Nephron (organoid): Measurements from ENCODE around the gene PHACTR1.

Source experiments
- H3K27ac Mint-ChIP-seq, 3 experiments: 2 replicates each; pipeline ENCODE4 v1.8.0; 2020; ENCODE audit warnings: mixed read lengths in 3 of 3, mild to moderate bottlenecking in 2 of 3, moderate library complexity in 1 of 3
- H3K27me3 Mint-ChIP-seq: 2 replicates; pipeline ENCODE4 v1.8.0; 2021; ENCODE audit warnings: low read depth, mild to moderate bottlenecking, moderate library complexity, mixed read lengths
- H3K36me3 Mint-ChIP-seq: 2 replicates; pipeline ENCODE4 v1.8.0; 2020; ENCODE audit warnings: low read depth, mixed read lengths
- H3K4me1 Mint-ChIP-seq: 2 replicates; pipeline ENCODE4 v1.8.0; 2020; ENCODE audit warnings: mixed read lengths
- H3K4me3 Mint-ChIP-seq, 3 experiments: 2 replicates each; pipeline ENCODE4 v1.8.0; 2020; ENCODE audit warnings: mild to moderate bottlenecking in 3 of 3, mixed read lengths in 3 of 3, moderate library complexity in 2 of 3
- H3K9me3 Mint-ChIP-seq: 2 replicates; pipeline ENCODE4 v1.8.0; 2020; ENCODE audit warnings: mixed read lengths
- CTCF ChIP-seq, 3 experiments: fragments of 200-600 bp; sonication (generic); IDR thresholded peaks; one replicate each; pipeline ENCODE4 v1.5.0; 2021; ENCODE audit warnings: antibody characterized with exemption in 3 of 3; ENCODE audit not compliant: unreplicated experiment in 3 of 3

Gene PHACTR1

DNA sequence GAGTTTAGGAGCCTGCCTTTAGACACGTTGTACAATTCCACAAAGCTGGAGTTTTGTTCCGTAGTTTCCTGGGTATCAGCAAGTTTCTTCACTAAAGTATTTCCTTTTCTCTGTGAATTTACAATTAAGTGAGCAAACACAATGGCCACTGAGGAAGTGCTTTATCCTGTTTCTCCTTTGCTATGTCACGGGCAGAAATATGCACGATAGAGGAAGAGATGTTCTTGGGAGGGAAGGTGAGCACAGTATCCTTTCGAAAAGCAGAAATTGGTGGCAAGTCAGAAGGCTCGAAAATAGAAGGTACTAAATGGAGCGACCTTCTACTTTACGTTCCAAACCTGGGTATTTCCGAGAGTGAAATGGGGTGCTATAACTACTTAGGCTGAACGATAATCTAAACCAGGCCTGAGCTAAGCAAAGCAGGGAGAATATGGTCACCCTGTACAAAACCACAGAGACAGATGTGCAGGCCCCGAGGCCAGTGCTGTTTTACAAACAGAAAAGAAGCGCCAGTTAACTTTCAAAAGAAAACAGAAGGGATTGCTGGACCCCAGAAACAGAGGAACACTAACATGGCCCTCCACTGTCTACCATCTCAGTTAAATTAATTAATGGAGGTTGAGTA, 352.1 kb downstream of the PHACTR1 start:
- H3K27ac Mint-ChIP-seq, result no peak overlapping the region
- TF ChIP-seq CTCF (IDR thresholded peaks at IDR 0.05; ENCODE audit: unreplicated experiment in 3 of 3), result no peak
- no peak overlapping the region for H3K4me3 Mint-ChIP-seq
- no peaks in the 10 kb centered on the region for H3K4me1 Mint-ChIP-seq
- H3K36me3 Mint-ChIP-seq, result no peaks in the 10 kb centered on the region
- no peaks in the 10 kb centered on the region for H3K9me3 Mint-ChIP-seq
- no peaks in the 10 kb centered on the region for H3K27me3 Mint-ChIP-seq

GRCh38 chr6:13071550-13072345, 355.2 kb downstream of the PHACTR1 start:
- no peaks in the 10 kb centered on the region for H3K36me3 Mint-ChIP-seq
- H3K27me3 Mint-ChIP-seq, result peaks cover 4% of the 10 kb centered on the region
- no peak for TF ChIP-seq CTCF (IDR thresholded peaks at IDR 0.05; ENCODE audit: unreplicated experiment in 3 of 3)
- H3K9me3 Mint-ChIP-seq, result no peaks in the 10 kb centered on the region
- no peak overlapping the region for H3K4me3 Mint-ChIP-seq
- H3K27ac Mint-ChIP-seq, result no peak overlapping the region
- peaks cover 6% of the 10 kb centered on the region for H3K4me1 Mint-ChIP-seq

DNA sequence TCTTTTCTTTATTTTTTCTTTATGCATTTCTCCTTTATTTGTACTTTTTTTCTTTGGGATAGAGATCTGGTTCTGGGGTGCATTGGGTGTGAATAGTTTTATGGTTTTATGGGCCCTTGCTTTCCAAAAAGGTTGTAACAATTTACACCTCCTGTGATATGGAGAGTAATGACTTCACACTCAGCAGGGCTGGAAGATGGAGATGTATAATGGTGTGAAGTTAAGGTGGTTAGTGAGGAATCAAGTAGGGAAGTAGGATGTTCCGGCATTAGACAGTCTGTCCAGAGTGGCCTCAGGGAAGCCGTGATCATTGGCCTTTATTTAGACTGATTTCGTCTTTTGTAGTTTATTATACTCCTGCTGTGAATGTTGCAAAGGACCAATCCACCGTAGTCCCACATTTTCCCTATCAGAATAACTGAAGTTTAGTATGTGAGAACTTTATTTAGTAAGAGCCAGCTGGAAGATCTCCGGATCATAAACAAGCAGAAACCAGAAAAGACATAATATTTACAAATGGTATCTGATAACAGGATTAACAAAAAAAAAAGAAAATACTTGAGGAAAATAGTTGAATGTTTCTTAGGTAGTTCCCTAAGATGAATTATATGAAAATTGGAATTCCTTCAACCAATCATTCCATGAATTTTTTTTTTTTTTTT, 356.2 kb downstream of the PHACTR1 start:
- Mint-ChIP-seq H3K4me3 (no peak overlapping the region), H3K27ac (no peak overlapping the region), H3K9me3 (no peaks in the 10 kb centered on the region), H3K36me3 (no peaks in the 10 kb centered on the region), H3K4me1 (peaks cover 6% of the 10 kb centered on the region), H3K27me3 (peaks cover 4% of the 10 kb centered on the region)
- no peak for TF ChIP-seq CTCF (IDR thresholded peaks at IDR 0.05; ENCODE audit: unreplicated experiment in 3 of 3)

DNA sequence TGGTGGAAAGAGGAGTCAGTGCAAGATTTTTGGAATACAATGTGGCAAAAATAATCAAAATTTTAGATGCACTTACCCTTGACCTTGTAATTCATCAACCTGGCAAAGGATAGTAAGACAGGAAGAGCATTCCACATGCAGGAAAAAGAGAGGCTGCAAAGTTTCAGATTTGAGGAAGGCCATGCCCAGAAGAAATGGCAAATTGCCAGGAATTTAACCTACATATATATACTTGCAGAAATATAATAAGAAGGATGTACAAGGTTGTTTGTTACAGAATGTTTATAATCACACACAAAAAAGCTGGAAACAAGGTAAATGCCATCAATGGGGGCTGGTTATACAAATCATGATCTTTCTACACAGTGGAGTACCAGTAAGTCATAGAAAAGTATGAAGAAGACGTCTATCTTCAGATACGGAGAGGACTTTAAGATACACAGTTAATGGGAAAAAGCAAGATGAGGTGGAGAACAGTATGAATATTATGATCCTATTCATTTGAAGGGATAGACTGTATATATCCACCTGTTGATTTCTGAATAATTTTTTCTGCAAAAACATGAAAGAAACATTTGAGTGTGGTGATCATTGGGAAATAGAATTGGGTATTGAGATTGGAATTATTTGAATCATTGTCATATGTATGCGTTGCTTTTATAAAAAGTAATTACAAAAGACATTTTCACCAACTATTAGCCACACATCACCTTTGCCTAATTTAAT, 358.0 kb downstream of the PHACTR1 start:
- H3K36me3 Mint-ChIP-seq, result no peaks in the 10 kb centered on the region
- no peak overlapping the region for H3K4me3 Mint-ChIP-seq
- H3K9me3 Mint-ChIP-seq, result no peaks in the 10 kb centered on the region
- H3K27ac Mint-ChIP-seq, result no peak overlapping the region
- peaks cover 4% of the 10 kb centered on the region for H3K27me3 Mint-ChIP-seq
- peaks cover 6% of the 10 kb centered on the region for H3K4me1 Mint-ChIP-seq
- TF ChIP-seq CTCF (IDR thresholded peaks at IDR 0.05; ENCODE audit: unreplicated experiment in 3 of 3), result no peak

- peaks cover 6% of the 10 kb centered on the region for H3K4me1 Mint-ChIP-seq
- H3K36me3 Mint-ChIP-seq, result no peaks in the 10 kb centered on the region
- no peak for TF ChIP-seq CTCF (IDR thresholded peaks at IDR 0.05; ENCODE audit: unreplicated experiment in 3 of 3)
- H3K4me3 Mint-ChIP-seq, result no peak overlapping the region
- peaks cover 4% of the 10 kb centered on the region for H3K27me3 Mint-ChIP-seq
- no peaks in the 10 kb centered on the region for H3K9me3 Mint-ChIP-seq
- H3K27ac Mint-ChIP-seq, result no peak overlapping the region
These were observed 358.7 kb downstream of the PHACTR1 start for GRCh38 chr6:13075141-13075845.
